OCI-LY1 (cell line): ENCODE measurements around the gene LMO2.

Source experiments
- H2AFZ ChIP-seq: fragments of 200-600 bp; sonication (generic), shearing (Covaris generic); 2 replicates; pipeline ENCODE4 v1.6.0; 2014; ENCODE audit warnings: antibody characterized with exemption, mild to moderate bottlenecking, low read length
- H3F3A ChIP-seq: fragments of 200-600 bp; sonication (generic), shearing (Covaris generic); 2 replicates; pipeline ENCODE4 v1.6.0; 2014; ENCODE audit warnings: mild to moderate bottlenecking, antibody characterized with exemption, low read length, moderate library complexity; ENCODE audit not compliant: insufficient read depth
- H3K27ac ChIP-seq: fragments of 200-600 bp; sonication (generic); 2 replicates; pipeline ENCODE4 v1.5.1; 2014; ENCODE audit warnings: low read length, mixed run types, mild to moderate bottlenecking, low read depth; ENCODE audit not compliant: poor library complexity, severe bottlenecking
- H3K27me3 ChIP-seq: fragments of 200-600 bp; sonication (generic); 2 replicates; pipeline ENCODE4 v1.6.0; 2014; ENCODE audit warnings: antibody characterized with exemption, mild to moderate bottlenecking, low read length, moderate library complexity; ENCODE audit not compliant: insufficient read depth
- H3K36me3 ChIP-seq: fragments of 200-600 bp; sonication (generic); 2 replicates; pipeline ENCODE4 v1.6.1; 2014; ENCODE audit warnings: mild to moderate bottlenecking, antibody characterized with exemption, low read length, moderate library complexity, mixed read lengths; ENCODE audit not compliant: insufficient read depth
- H3K4me1 ChIP-seq: fragments of 200-600 bp; sonication (generic); 2 replicates; pipeline ENCODE4 v1.5.1; 2014; ENCODE audit warnings: mild to moderate bottlenecking, low read length, moderate library complexity; ENCODE audit not compliant: insufficient read depth, severe bottlenecking
- H3K4me2 ChIP-seq: fragments of 200-600 bp; sonication (generic), shearing (Covaris generic); 2 replicates; pipeline ENCODE4 v1.6.1; 2014; ENCODE audit warnings: low read length
- H3K4me3 ChIP-seq: fragments of 200-600 bp; sonication (generic); 2 replicates; pipeline ENCODE4 v1.5.1; 2014; ENCODE audit warnings: low read length, low read depth, mild to moderate bottlenecking, mixed read lengths; ENCODE audit not compliant: poor library complexity, severe bottlenecking
- H3K79me2 ChIP-seq: fragments of 200-600 bp; shearing (Covaris generic); 2 replicates; pipeline ENCODE4 v1.6.1; 2016; ENCODE audit warnings: mixed run types, low read length, mixed read lengths; ENCODE audit not compliant: insufficient read depth
- H3K9ac ChIP-seq: fragments of 200-600 bp; sonication (generic), shearing (Covaris generic); 2 replicates; pipeline ENCODE4 v1.6.1; 2014; ENCODE audit warnings: mild to moderate bottlenecking, low read length, mixed read lengths
- H3K9me2 ChIP-seq: fragments of 200-600 bp; sonication (generic), shearing (Covaris generic); 2 replicates; pipeline ENCODE4 v1.6.1; 2014; ENCODE audit warnings: low read depth, mild to moderate bottlenecking, low read length, mixed read lengths
- H3K9me3 ChIP-seq: fragments of 200-600 bp; shearing (Covaris generic); 2 replicates; pipeline ENCODE4 v1.6.1; 2014; ENCODE audit warnings: low read length, mixed read lengths
- H4K20me1 ChIP-seq: fragments of 200-600 bp; sonication (generic), shearing (Covaris generic); 2 replicates; pipeline ENCODE4 v1.6.0; 2016; ENCODE audit warnings: mild to moderate bottlenecking, low read length; ENCODE audit not compliant: insufficient read depth
- EZH2 ChIP-seq: fragments of 200-600 bp; sonication (generic), shearing (Covaris generic); IDR thresholded peaks from 2 replicates; pipeline ENCODE4 v1.8.0; 2017; ENCODE audit warnings: borderline replicate concordance, mixed run types, mild to moderate bottlenecking, antibody characterized with exemption, low read length, moderate library complexity, mixed read lengths
- TF ChIP-seq, protein P1 (sequence below): fragments of 200-600 bp; sonication (generic), shearing (Covaris generic); IDR thresholded peaks from 2 replicates; pipeline ENCODE4 v1.5.1; 2017; ENCODE audit warnings: mild to moderate bottlenecking, antibody characterized with exemption, low read length, moderate library complexity, mixed read lengths

Gene LMO2

DNA sequence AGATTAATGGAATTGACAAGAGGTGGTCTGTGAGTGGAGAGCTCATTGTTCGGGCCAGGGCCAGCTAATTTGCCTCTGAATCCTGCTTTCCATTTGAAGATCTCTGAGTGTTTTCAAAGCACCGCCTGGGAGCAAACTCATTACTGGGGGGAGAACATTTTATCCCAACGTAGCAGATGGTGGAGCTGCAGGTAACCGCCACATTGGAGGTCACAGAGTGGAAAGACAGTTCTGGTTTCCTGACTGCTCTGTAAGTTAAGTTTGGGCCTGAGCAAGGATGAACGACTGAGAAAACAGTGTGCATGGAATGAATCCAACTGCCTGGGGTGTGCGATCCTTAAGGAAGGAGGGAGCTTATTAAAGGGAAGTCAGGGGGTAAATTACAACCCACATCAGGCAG, 30.5 kb downstream of the LMO2 start:
- Histone ChIP-seq H3K9me2 (no peaks in the 10 kb centered on the region), H4K20me1 (no peaks in the 10 kb centered on the region), H3K27me3 (0 out of 2 replicates have a peak, but pooled peaks cover 7% of the 10 kb centered on the region), H3K36me3 (no peaks in the 10 kb centered on the region), H3K4me1 (no peaks in the 10 kb centered on the region), H3K4me2 (no peak overlapping the region), H3K4me3 (no peak overlapping the region), H3F3A (no peaks in the 10 kb centered on the region), H3K79me2 (no peaks in the 10 kb centered on the region), H3K9ac (no peak overlapping the region), H3K27ac (no peak overlapping the region), H3K9me3 (no peaks in the 10 kb centered on the region), H2AFZ (no peak overlapping the region)
- no peak for TF ChIP-seq EZH2
- TF ChIP-seq, protein P1, sequence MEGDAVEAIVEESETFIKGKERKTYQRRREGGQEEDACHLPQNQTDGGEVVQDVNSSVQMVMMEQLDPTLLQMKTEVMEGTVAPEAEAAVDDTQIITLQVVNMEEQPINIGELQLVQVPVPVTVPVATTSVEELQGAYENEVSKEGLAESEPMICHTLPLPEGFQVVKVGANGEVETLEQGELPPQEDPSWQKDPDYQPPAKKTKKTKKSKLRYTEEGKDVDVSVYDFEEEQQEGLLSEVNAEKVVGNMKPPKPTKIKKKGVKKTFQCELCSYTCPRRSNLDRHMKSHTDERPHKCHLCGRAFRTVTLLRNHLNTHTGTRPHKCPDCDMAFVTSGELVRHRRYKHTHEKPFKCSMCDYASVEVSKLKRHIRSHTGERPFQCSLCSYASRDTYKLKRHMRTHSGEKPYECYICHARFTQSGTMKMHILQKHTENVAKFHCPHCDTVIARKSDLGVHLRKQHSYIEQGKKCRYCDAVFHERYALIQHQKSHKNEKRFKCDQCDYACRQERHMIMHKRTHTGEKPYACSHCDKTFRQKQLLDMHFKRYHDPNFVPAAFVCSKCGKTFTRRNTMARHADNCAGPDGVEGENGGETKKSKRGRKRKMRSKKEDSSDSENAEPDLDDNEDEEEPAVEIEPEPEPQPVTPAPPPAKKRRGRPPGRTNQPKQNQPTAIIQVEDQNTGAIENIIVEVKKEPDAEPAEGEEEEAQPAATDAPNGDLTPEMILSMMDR: no peak

DNA sequence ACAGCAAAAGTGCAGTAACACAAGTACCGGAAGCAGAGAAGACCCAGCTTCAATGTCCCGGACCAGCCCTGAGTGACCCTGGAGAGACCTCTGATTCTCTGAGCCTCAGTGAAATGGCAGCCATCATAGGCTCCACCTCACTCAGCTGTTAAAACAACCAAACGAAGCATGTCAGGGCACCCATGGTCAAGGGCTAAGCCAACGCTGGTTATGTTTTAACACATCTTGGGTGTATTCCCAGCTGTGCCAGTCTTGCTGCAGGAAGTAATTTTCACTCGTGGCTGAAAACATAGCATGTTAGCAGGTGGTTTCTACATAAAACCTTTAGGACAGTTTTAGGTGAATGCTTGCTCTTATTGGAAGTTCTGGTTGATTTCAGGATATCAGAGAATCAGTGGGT, 30.9 kb downstream of the LMO2 start:
- Histone ChIP-seq H2AFZ (no peak overlapping the region), H3K4me3 (no peak overlapping the region), H3K9ac (no peak overlapping the region), H3K4me1 (no peaks in the 10 kb centered on the region), H4K20me1 (no peaks in the 10 kb centered on the region), H3K27ac (no peak overlapping the region), H3K27me3 (0 out of 2 replicates have a peak, but pooled peaks cover 7% of the 10 kb centered on the region), H3K36me3 (no peaks in the 10 kb centered on the region), H3K9me2 (no peaks in the 10 kb centered on the region), H3F3A (no peaks in the 10 kb centered on the region), H3K79me2 (no peaks in the 10 kb centered on the region), H3K4me2 (no peak overlapping the region), H3K9me3 (no peaks in the 10 kb centered on the region)
- TF ChIP-seq, protein P1: no peak
- TF ChIP-seq EZH2: no peak

DNA sequence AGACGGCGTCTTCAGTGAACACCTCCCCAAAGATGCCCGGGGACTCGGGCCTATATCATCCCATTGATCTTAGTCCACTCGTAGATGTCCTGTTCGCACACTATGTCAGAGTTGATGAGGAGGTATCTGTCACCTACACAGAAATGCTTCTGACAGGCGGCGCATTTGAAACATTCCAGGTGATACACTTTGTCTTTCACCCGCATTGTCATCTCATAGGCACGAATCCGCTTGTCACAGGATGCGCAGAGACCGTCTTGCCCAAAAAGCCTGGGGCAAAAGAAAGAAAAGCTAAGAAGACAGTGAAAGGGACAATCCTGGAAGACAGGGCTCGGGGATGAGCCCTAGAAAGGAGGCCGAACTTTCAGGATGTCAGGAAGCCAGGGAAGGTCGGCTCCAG, 32.6 kb downstream of the LMO2 start:
- Histone ChIP-seq H3K9ac (no peak overlapping the region), H3F3A (no peaks in the 10 kb centered on the region), H3K4me2 (no peak overlapping the region), H3K4me1 (no peaks in the 10 kb centered on the region), H3K79me2 (no peaks in the 10 kb centered on the region), H2AFZ (no peak overlapping the region), H3K27ac (no peak overlapping the region), H4K20me1 (no peaks in the 10 kb centered on the region), H3K4me3 (no peak overlapping the region), H3K9me2 (no peaks in the 10 kb centered on the region), H3K9me3 (no peaks in the 10 kb centered on the region), H3K27me3 (0 out of 2 replicates have a peak, but pooled peaks cover 7% of the 10 kb centered on the region), H3K36me3 (no peaks in the 10 kb centered on the region)
- TF ChIP-seq EZH2: no peak
- TF ChIP-seq, protein P1: no peak
